ENCODE measurements around the gene GPATCH2. TPM values are rescaled to one million over a fixed set of nuclear protein-coding genes. Genes with fewer than 3 reads are reported as not detected.
"Not testable (repeated sequence)": the region's sequence is repeated elsewhere in the genome, so short reads cannot be mapped to it uniquely, and the experiment has no call there.

Gene GPATCH2
- total RNA-seq, 1 experiment from 2014 or later: 15.7 TPM

DNA sequence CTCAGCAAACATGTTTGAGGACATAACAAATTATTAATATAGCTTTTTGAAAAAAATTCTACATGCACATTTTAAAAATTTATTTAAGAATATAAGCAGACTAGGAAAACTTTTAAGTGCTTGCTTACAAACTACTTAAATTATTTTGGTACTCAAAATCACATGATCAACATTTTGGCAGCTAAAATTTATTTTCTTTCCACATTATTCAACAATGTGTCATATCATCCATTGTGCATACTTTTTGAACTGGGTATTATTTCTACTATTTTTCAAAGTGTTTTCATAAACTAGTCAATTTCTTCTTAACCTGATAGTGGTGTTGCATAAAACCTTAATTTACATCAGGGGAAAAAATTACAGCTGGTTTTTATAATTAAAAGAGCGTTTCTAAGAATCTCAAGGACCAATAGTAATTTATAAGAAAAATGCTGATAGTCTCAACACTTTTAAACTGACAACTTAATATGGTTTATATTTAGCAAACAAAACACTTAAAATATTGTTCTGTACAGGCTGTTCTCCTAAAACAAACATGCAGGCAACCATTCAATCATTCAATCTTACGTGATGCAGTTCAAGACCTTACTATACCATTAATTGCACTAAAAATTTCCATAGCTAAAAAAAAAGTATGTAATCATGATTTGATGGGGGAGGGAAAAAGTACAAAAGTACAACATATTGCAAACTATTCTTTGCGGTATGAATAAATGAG is 105.0 kb downstream of the GPATCH2 start:
- DNase-seq (ENCODE audit: low read depth): peak; percentile 17

DNA sequence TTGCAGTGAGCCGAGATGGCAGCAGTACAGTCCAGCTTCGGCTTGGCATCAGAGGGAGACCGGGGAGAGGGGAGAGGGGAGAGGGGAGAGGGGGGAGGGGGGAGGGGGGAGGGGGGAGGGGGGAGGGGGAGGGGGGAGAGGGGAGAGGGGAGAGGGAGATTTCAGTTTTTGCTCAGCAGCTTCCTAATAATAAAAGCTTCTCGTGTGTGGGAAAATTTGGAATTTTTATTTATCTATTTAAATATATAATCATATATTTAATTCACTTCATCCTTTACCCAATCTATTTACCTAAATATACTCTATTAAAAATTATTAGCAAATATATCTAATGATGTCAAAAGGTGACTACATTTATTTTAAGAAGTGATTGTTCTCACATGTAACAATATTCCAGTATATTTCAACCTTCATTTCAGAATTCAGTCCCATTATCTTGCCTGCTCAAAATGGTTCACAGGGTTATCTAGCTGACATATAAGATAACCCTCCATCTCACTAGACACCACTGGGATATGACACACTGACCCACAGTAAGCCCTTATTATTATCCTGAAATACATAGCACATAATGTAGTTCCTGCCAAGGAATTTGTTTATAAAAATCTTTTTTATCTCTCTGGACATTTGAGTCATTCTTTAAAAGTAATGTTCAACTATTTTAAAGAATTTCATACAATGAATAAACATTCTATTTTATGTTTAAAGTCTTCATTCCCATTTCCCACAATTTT is 105.9 kb downstream of the GPATCH2 start:
- peak; percentile 29 for DNase-seq (ENCODE audit: low read depth)

DNA sequence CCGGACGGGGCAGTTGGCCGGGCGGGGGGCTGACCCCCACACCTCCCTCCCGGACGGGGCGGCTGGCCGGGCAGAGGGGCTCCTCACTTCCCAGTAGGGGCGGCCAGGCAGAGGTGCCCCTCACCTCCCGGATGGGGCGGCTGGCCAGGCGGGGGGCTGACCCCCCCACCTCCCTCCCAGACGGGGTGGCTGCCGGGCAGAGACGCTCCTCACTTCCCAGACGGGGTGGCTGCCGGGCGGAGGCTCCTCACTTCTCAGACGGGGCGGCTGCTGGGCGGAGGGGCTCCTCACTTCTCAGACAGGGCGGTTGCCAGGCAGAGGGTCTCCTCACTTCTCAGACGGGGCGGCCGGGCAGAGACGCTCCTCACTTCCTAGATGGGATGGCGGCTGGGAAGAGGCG is 107.0 kb downstream of the GPATCH2 start:
- DNase-seq (ENCODE audit: low read depth): not testable (repeated sequence)

DNA sequence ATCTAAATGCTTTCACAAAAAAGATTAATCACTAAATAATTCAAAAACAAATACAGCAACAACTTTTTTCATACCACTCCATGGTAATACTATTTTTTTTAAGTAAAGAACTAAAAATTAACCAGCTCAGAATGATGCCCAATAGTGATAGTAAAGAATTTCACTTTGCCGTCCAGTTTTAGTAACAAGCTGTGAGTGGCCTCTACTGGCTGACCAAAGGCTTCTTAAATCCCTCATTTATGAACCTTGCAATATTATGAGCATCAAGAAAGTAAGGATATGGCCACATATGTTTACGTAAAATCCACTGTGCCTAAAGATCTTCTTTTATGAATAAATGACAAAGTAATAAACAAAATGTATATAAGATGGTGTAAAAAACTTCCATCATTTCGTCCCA is 108.6 kb downstream of the GPATCH2 start:
- DNase-seq (ENCODE audit: low read depth): no peak

DNA sequence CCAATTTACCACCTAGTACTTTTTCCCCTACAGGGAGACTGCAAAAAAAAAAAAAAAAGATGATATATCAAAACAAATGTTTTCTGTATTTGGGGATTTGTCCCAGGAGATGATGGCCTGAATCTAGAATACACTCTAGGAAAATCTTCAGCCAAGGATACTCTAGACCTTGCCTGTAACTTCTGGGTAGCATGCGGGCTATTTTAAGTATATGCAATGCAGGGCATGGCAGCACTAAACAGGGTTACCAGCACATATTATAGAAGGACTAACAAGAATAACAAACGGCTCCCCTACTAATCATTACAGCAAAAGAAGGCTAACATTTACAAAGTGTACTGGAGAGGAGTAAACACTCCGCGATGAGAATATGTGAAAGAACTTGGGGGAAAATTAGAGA is 109.6 kb downstream of the GPATCH2 start:
- no peak for DNase-seq (ENCODE audit: low read depth)

DNA sequence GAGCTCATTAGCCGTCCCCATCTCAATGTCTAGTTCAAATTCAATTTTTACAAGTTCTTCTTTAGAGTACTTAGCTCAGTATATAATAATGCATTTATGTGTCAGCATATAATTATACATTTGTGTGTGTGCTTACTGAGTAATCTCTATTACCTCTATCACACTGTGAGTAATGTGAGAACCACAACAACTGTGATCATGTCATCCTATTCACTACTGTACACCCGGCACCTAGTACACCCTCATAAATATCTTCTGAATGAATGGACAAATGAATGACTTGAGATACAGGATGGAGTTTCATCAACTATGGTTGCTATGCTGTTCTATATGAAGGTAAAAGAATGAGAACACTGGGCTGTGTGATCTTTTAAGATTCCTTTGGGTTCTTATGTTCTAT is 124.0 kb downstream of the GPATCH2 start:
- DNase-seq (ENCODE audit: low read depth): peak; percentile 22

DNA sequence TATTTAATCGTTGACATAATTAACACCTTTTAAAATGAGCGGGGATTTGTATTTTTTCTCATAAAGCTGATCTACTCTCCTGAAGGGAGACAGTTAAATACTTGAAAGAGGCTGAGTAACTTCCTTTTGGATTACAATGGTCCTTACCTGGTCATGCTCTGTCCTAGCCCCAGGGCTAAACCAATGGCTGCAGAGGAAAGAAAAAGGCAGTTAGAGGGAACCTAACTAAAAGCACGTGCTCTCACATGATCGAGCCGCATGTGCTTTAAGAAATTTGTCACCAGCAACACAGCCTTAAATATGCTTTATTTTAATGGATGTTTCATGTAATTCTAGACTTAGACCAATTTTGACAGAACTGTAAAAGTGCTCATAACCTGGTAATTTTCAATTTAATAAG is 132.7 kb downstream of the GPATCH2 start:
- DNase-seq (ENCODE audit: low read depth): no peak

DNA sequence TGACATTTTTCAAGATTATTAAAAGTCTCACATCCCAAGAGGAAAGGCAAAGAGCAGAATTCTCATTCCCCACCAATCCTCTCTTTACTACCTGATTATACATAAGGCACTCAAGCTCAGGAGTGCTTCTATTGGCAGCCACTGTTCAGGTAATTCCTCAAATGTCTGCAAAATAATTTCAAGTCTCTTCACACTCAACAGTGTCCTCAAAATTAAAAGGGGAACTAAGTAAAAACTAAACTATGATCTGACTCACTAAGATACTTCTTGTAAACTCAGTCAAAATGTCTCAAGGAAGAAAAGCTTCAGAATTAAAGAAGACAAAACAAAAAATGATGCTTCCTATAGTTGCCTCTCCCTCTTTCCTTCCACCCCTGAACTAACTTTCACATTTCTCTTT is 135.6 kb downstream of the GPATCH2 start:
- DNase-seq (ENCODE audit: low read depth): no peak

DNA sequence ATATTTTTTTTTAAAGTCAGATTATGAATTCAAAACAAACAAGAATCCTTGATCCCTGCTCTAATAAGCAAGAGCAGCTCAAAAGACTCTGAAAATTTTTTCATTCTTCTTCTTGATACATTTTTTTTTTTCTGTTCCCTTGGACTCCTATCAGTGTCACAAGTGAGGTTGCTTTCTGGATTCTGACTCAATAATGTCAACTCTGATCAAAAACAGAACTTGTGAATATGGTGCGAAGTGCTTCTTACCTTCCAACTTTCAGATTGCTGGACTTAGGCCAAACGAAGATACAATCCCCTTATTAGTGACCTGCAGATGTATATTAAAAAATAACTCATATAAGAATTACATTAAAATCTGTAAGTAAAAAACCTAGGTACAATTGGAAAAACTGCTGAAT is 136.1 kb downstream of the GPATCH2 start:
- no peak for DNase-seq (ENCODE audit: low read depth)

DNA sequence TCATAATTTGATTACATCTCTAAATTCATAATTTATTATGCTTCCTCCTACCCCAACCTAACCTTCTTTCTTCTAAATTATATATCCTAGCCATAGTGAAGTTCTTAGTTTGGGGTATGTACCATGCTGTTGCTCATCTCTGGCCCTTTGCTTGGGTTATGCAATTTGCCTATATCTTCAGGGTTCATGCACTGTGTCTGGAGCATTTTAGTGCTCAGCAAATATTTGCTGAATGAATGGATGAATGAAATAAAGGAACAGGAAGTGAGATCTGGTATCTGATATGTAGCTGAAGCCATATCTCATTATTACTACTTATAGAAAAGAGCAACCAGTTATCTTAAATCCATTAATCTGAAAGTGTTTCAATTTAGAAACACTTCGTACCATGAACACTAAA is 137.6 kb downstream of the GPATCH2 start:
- DNase-seq (ENCODE audit: low read depth): no peak

DNA sequence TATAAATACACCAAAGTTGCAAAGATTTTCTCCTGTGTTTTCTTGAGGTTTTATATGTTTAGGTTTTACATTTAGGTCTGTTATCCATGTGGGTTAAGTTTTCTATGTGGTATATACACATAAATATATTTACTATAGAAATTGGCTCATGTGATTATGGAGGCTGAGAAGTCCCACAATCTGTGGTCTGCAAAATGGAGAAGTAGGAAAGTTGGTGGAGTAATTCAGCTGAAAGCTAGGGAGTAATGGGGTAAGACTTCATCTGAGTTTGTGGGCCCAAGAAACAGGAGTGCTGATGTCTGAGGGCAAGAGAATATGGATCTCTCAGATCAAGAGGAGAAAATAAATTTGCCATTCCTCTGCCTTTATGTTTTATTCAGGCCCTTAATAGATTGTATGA is 146.0 kb downstream of the GPATCH2 start:
- no peak for DNase-seq (ENCODE audit: low read depth)

DNA sequence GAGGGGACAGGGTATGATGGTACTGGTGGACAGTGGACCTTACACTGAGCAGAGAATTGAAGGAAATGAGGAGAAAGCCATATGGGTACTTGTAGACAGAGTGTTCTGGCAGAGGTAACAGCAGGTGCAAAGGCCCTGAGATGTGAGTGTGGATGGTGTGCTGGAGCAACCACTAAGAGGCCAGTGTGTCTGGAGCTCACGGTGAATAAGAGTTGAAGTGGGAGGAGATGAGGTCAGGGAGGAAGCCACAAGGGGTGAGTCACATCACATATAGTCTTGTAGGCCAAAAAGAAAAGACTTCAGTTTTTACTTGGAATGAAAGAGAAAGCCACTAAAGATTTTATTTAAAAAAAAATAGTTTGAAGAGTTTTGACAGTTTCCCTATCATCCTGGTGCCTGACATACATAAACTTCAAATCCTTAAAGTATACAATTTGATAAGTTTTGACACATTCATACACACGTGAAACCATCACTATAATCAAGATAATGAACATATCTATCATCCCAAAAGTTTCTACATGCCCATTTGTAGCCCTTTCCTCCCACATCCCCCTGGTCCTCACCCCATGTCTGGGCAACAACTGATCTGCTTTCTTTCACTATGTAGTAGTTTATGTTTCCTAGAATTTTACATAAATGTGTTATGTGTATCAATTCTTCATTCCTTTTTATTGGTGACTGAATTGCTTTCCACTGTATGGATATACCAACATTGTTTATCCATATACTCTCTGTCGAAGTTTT is 148.4 kb downstream of the GPATCH2 start:
- DNase-seq (ENCODE audit: low read depth): peak; percentile 89

DNA sequence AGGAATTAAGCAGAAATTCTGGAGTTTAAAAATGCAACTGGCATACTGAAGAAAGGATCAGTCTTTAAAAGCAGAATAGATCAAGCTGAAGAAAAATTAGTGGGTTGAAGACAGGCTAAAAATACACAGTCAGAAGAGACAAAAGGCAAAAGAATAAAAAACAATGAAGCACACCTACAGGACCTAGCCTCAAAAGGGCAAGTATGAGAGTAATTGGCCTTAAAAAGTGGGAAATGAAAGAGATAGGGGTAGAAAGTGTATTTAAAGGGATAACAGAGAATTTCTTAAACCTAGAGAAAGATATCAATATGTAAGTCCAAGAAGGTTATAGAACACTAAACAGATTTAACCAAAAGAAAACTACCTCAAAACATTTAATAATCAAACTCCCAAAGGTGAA is 152.4 kb downstream of the GPATCH2 start:
- DNase-seq (ENCODE audit: low read depth): no peak

DNA sequence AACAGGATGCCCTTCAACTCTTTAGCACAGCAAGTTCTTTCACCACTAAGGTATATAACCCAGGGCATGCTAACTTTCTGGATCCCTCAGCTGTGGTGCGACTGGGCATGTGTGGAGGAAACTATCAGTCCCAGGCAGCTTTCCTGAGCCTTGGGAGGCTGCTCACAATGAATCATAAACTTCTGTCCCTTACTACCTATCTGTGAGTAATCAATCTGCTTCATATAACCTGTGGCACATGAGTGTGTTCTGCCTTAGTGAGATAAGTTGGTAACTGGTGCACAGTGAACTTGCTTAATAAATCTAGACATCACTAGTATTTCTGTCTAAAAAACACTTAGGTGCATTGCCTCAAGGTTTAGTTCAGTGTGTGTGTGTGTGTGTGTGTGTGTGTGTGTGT is 158.0 kb downstream of the GPATCH2 start:
- DNase-seq (ENCODE audit: low read depth): peak; percentile 2

DNA sequence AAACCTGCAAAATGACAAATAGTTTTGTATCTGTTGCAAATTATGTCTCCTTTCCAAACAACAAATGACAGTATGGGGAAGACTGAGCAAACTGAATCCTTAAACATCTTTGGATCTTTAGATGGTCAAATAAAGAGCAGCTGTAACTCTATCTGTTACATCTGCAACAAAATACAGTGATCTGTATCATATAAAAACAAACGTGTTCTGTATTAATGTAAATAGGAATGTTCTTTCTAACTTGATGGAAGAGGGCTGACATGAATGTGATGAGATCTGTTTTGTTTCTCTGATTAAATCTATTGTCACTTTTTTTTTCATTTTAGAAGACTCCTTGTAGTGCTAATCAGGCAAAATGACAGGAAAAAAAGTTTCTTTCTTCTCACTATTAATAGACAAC is 159.5 kb downstream of the GPATCH2 start:
- no peak for DNase-seq (ENCODE audit: low read depth)

DNA sequence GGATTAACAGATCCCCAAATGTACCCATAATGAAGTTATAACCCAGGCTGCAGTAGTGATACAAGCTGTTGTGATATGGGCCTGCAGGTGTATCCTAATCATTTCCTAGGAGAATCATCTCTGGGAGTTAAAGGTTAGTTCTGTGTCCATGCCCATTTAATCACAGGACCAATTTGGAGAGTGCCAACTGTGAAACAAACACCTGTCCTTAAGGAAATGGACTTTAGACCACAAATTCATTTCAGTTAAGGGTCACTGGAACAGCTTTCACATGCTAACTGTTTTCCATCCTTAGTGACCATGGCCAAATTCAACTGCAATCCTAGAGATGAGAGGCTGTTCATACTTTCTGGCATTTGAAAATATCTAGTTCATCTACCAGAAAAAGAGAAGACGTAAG is 160.9 kb downstream of the GPATCH2 start:
- no peak for DNase-seq (ENCODE audit: low read depth)

DNA sequence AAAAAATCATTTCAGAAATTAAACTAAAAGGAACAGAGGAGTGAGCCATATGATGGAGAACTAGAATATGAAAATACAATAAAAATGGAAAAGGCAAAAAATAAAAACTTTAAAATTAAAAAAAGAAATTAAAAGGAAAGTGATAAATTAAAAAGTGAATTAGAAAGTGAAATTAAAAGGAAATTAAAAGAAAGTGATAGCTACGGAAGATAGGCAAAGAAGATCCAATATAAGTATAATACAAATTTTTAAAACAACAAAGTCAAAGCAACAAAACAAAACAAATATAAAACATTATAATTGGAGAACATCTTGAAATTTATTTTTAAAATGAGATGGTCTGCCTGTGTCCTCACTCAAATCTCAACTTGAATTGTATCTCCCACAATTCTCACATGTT is 165.8 kb downstream of the GPATCH2 start:
- no peak for DNase-seq (ENCODE audit: low read depth)

DNA sequence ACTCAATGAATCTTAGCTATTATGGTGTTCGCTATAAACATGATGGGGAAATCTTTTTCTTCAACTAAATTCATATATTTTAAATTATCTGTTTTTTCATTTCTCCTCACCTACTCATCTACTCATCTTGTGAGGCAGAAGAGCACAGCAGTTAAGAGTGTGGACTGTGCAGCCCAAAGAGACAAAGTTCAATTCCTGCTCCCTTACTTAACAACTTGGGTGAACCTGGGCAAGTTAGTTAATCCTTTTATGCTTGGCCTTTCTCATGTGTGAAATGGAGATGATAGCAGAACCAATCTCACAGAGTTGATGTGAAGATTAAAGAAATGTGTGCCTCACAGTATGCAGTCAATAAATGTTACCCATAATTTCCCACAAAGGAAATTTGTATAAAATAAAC is 168.2 kb downstream of the GPATCH2 start:
- DNase-seq (ENCODE audit: low read depth): no peak

DNA sequence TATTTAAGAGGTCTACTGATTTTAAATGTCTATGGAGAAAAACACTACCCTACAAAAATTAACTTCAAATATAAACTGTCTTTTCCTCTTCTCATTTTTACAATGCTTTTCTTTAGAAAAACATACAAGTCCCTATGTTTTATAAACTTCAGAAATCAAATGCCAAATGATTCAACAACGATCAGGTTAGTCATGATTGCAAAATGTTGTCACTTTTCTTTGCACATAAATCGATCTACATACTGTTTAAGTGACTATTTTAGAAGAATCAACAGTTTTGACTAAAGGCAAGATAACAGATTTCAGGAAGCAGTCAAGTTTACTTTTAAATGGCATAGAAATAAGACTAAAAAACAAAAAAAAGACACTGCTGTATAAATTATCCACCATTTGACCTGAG is 168.7 kb downstream of the GPATCH2 start:
- DNase-seq (ENCODE audit: low read depth): no peak

DNA sequence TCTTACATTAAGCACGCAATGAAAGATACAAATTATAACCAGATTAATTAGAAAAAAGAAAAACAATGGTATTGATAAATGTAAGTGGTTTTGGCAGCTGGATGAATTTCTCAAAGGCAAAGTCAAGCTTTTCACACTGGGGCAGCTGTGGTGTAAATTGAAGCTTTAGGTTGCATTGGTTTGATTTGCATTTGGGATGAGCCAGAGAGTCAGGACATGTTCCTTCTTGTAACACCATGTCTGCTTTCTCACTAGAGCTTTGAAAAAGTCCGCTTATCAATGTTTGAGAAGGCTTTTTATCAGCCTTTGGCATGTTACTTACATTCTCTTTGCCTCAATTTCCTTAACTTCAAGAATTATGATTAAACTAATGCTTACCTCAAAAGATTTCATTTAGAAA is 173.9 kb downstream of the GPATCH2 start:
- DNase-seq (ENCODE audit: low read depth): no peak

DNA sequence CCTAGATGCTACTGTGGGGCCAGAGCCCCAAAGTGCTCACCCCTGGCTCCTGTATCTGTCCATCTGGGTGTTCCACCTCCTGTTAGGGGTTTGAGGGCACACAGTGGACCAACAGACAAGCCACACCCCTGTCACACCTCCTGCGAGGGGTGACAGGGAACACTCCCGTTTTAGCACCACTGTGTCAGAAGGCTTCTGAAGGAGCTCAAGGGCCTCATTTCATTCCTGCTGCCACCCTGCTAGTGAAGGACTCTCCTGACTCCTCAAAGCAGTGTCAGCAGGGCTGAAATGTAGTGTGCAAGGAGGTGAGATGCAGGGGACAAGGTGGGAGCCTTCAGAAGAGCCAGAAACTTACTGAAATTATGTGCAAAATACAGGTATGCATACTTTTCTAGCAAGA is 174.6 kb downstream of the GPATCH2 start:
- no peak for DNase-seq (ENCODE audit: low read depth)

DNA sequence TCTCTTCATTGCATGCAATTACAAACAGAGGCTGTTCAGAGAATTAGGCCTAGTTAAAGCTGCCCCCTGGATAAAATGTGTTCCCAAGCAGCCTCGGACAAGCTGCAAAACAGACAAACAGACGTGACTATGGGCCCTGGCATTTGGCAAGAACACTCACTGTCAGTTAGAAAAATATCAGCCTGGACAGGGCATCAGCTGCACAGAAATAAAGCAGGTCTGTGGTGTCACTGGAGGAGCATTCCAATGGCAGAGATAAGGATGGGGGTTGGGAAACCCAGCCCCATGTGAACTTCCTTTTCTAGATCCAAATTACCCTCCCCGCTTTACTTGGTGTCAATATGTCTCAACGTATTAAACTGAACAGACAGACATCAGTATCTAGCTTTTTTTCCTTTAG is 177.1 kb downstream of the GPATCH2 start:
- DNase-seq (ENCODE audit: low read depth): no peak

DNA sequence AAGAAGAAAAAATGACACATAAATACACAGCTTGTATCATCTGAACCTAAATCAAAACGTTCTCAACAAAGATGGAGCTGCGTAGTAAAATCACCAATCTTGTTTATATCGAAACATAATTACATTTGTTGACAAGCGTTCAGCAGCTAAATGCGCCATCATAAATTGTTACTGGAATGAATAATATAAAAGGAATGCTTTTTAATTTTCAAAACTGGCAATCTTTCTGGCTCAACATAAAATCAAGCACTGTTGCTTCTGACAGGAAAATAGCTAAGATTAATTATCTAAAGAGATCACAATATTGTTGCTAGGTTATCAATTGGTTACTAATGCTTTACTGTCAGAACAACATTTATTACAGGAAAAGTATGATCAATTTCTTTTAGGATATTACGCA is 181.5 kb downstream of the GPATCH2 start:
- DNase-seq (ENCODE audit: low read depth): no peak
